GM18951 (cell line): Measurements from ENCODE around the gene FBXL17.

Experiments
- POLR2A ChIP-seq: IDR thresholded peaks from 4 replicates; pipeline ENCODE4 v1.6.1; 2011; ENCODE audit warnings: mild to moderate bottlenecking; ENCODE audit not compliant: insufficient read length, insufficient read depth; ENCODE audit errors: extremely low read depth
- in situ Hi-C: fragments of 300-500 bp; cut with MboI; formaldehyde crosslinking; loops from one replicate; pipeline ENCODE4 v1.12.0; 2022; ENCODE audit warnings: low sequenced_read_pairs, mixed read lengths, inconsistent platforms; ENCODE audit not compliant: unreplicated experiment

FBXL17 gene

DNA sequence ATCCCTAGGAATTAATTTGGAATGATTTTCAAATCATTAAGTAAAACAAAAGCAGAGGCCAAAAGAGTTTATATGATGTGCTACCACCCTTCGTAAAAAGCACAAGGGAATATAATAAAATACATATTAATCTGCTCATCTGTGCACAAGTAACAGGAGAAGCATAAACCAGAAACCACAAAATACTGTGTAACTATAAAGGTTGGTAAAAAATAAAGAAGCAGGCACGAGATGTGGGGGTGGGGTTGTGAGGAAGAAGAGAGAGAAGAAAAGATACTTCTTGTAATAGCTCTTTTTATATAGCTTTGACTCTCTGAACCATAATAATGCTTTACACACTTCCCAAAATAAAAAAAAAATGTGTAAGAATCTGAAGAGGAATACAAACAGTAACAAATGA is 496.3 kb downstream of the FBXL17 start:
- TF ChIP-seq POLR2A: no peak
- in situ Hi-C loops: no loop called here

- in situ Hi-C loops: no loop called here
- TF ChIP-seq POLR2A: no peak
Observed at GRCh38 chr5:107884871-107885270, 497.0 kb downstream of the FBXL17 start.

GRCh38 chr5:107878661-107879060 is 503.2 kb downstream of the FBXL17 start:
- in situ Hi-C loops: no loop called here

GRCh38 chr5:107876906-107877305 is 505.0 kb downstream of the FBXL17 start:
- no peak for TF ChIP-seq POLR2A
- in situ Hi-C loops: no loop called here

More at GRCh38 chr5:107878661-107879060, 503.2 kb downstream of the FBXL17 start:
- no peak for TF ChIP-seq POLR2A

DNA sequence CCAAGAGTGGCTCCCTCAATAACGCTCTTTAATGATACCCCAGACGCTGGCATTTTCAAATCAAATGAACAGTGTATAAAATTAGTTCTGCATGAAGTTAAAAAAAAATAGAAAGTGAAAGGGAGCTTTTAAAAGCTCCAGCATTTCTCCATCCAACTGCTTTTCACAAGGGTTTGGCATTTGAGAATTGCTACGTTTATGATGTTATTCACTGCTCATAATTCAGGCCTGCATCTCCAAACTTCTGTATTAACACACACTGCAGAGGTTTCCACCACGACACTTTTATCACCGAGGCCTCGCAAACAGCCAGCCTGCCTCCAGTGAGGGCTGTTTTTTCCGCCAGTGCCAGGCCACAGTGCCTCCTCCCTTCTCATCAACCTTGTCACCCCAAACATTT is 505.6 kb downstream of the FBXL17 start:
- no peak for TF ChIP-seq POLR2A
- in situ Hi-C loops: no loop called here

GRCh38 chr5:107875833-107876232 is 506.1 kb downstream of the FBXL17 start:
- TF ChIP-seq POLR2A: no peak
- in situ Hi-C loops: no loop called here

DNA sequence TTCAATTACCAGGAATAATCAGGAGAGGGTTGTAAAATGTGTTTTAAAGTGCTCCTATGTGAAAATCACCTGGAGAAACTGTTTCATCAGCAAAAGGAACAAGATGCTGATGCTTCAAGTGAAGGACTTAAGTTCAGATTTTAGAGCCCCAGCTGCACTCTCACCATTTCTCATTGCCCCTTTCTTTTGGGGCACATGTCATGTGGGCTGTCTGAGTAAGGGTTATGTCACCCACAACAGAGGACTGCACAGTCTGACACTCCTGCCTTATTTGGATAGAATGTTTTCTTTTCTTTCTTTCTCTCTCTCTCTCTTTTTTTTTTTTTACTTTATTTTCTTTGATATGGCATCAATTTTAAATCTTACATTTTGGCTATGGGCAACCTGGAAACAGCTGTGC is 507.1 kb downstream of the FBXL17 start:
- TF ChIP-seq POLR2A: no peak

GRCh38 chr5:107873877-107874276 is 508.0 kb downstream of the FBXL17 start:
- TF ChIP-seq POLR2A: no peak
- in situ Hi-C loops: no loop called here

More for the DNA sequence above, 507.1 kb downstream of the FBXL17 start:
- in situ Hi-C loops: no loop called here

DNA sequence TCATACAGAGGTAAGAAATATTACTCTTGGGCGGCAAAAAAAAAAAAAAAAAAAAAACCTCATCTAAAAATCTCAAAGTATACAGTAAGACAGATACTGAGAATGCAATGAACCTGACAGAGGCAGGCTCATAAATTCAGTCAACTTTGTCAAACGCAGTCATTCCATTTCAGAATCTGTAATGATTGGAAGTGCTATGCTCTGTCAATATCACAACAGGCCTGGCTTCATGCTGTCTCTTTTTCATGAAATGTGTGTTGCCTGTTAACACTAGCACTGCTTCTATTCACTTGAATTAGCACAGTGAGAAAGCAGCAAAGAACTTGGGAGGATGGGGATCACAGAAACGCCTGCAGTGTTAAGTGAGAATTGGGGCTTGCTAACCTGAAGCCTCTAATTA is 510.9 kb downstream of the FBXL17 start:
- in situ Hi-C loops: no loop called here
- no peak for TF ChIP-seq POLR2A

DNA sequence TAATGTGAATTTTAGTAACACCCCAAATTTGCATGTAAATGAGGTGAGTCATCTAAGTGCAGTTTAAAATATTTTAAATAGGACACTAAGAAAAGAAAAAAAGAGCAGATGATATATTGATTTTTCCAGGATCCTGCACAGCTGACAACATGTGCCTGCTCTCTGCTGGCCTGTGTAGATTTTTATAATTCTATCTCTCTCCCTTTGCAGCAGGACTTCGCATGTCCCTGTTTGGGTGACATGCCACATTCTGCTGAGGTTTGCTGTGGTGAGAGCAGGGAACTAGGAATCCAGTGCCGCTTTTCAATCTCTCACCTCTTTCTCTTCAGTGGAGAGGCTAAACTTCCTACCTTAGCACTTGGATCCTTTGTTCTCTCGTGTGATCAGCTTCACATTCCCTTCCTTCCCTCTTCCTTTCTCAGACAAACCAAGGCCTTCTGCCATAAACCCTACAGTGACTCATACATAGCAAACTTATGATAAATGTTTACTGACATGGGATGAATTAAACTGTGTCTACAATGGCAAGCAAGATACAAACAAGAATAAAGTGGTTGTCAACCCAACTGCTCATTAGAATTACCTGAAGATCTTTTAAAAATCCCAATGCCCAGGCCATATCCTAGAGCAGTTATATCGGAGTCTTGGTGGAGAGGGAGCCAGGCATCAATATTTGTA is 512.3 kb downstream of the FBXL17 start:
- no peak for TF ChIP-seq POLR2A
- in situ Hi-C loops: no loop called here

- in situ Hi-C loops: no loop called here
- TF ChIP-seq POLR2A: no peak
Observed at GRCh38 chr5:107868650-107869409, 513.1 kb downstream of the FBXL17 start.

- no peak for TF ChIP-seq POLR2A
- in situ Hi-C loops: no loop called here
Observed at GRCh38 chr5:107867266-107867665, 514.6 kb downstream of the FBXL17 start.

DNA sequence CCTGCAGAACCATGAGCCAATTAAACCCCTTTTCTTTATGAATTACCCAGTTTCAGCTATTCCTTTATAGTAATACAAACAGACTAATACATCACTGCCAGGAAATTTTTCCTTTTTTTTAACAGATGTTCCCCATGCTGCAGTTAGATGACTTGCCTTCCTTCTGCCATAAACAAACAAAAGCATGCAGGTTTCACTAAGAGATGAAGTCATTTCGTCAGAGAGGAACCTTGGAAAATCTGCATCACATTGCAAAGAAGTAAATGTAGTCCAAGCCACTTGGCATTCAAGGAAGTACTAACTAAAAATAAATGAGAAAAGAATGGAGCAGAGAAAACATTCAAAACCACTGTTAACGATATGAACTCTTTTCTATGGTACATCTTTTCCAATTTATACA is 517.1 kb downstream of the FBXL17 start:
- in situ Hi-C loops: no loop called here
- TF ChIP-seq POLR2A: no peak

GRCh38 chr5:107863125-107863524 is 518.8 kb downstream of the FBXL17 start:
- TF ChIP-seq POLR2A: no peak
- in situ Hi-C loops: no loop called here
